GM18517 (cell line): ENCODE measurements around the gene FAM193B.

Experiments used
- ATAC-seq: cut with Tn5 transposase; IDR thresholded peaks from one replicate; pipeline ENCODE4 v1.9.1; 2021; ENCODE audit warnings: mild to moderate bottlenecking, moderate library complexity; ENCODE audit not compliant: unreplicated experiment

FAM193B gene

GRCh38 chr5:177554474-177555111, at the start of gene FAM193B:
FAM193B (minus strand) TSS chr5:177554563; CDS start chr5:177554458, 105 bp downstream.
- peak; percentile 78 for ATAC-seq

GRCh38 chr5:177604116-177604521, 49.8 kb upstream of the FAM193B start:
- ATAC-seq: no peak

- ATAC-seq: no peak
Observed at GRCh38 chr5:177603631-177604030, 49.3 kb upstream of the FAM193B start.

- no peak for ATAC-seq
Observed at GRCh38 chr5:177602458-177602830, 48.1 kb upstream of the FAM193B start.

GRCh38 chr5:177601577-177602457, 47.5 kb upstream of the FAM193B start:
- ATAC-seq: no peak

GRCh38 chr5:177601126-177601525, 46.8 kb upstream of the FAM193B start:
- ATAC-seq: no peak

- ATAC-seq: no peak
Observed at GRCh38 chr5:177600508-177601018, 46.2 kb upstream of the FAM193B start.

GRCh38 chr5:177599731-177600507, 45.6 kb upstream of the FAM193B start, which contains the start of gene B4GALT7:
B4GALT7 (plus strand) TSS chr5:177600132; CDS start chr5:177600211, 79 bp downstream.
- peak; percentile 83 for ATAC-seq

- no peak for ATAC-seq
Observed at GRCh38 chr5:177598477-177598876, 44.1 kb upstream of the FAM193B start.

- ATAC-seq: no peak
Observed at GRCh38 chr5:177596775-177597238, 42.4 kb upstream of the FAM193B start.

GRCh38 chr5:177595991-177596774, 41.8 kb upstream of the FAM193B start:
- ATAC-seq: no peak

GRCh38 chr5:177595026-177595585, 40.7 kb upstream of the FAM193B start:
- no peak for ATAC-seq

GRCh38 chr5:177594071-177594470, 39.7 kb upstream of the FAM193B start:
- ATAC-seq: no peak

GRCh38 chr5:177593511-177593910, 39.1 kb upstream of the FAM193B start:
- no peak for ATAC-seq

GRCh38 chr5:177592905-177593304, 38.5 kb upstream of the FAM193B start:
- no peak for ATAC-seq

- peak; percentile 88 for ATAC-seq
Observed at GRCh38 chr5:177592010-177592834, 37.9 kb upstream of the FAM193B start, which contains the start of gene TMED9. TMED9 (plus strand) TSS chr5:177592203; CDS start chr5:177592215, 12 bp downstream.

GRCh38 chr5:177591690-177592009, 37.3 kb upstream of the FAM193B start:
- ATAC-seq: peak; percentile 15

- ATAC-seq: no peak
Observed at GRCh38 chr5:177590406-177590805, 36.0 kb upstream of the FAM193B start.

- no peak for ATAC-seq
Observed at GRCh38 chr5:177588413-177588909, 34.1 kb upstream of the FAM193B start.
